ENCODE results near the gene LMAN2. TPM values are rescaled to one million over a fixed set of nuclear protein-coding genes. Genes with fewer than 3 reads are reported as not detected.

LMAN2 gene
- total RNA-seq, 2 experiments from 2014 or later: 116 to 144 TPM

- Histone ChIP-seq H3K4me1 (ENCODE audit: insufficient read depth, low read length, poor library complexity, severe bottlenecking) (peaks cover 54% of the 10 kb centered on the region), H3K27ac (ENCODE audit: low read depth, low read length, poor library complexity, severe bottlenecking) (peak overlapping the region; percentile 65), H3K4me2 (ENCODE audit: low read length) (peak overlapping the region; percentile 95), H3K9me2 (ENCODE audit: insufficient read depth, low read length) (no peaks in the 10 kb centered on the region), H3K79me2 (ENCODE audit: insufficient read depth, low read depth, low read length) (peaks cover 7% of the 10 kb centered on the region; the same call in 1 of the 2 replicates), H4K20me1 (ENCODE audit: insufficient read depth, low read length) (no peaks in the 10 kb centered on the region), H3K9me3 (ENCODE audit: low read length) (peaks cover 8% of the 10 kb centered on the region), H3K4me3 (ENCODE audit: low read depth, low read length, poor library complexity, severe bottlenecking) (peak overlapping the region; percentile 74), H3K36me3 (ENCODE audit: insufficient read depth, low read length) (no peaks in the 10 kb centered on the region; the same call in 1 of the 2 replicates), H2AFZ (ENCODE audit: low read length) (peak overlapping the region; percentile 88; the same call in 1 of the 2 replicates)
- CTCF ChIA-PET (ENCODE audit: unreplicated experiment): interaction anchor here (1.0 kb wide), 2 partner anchors 21 to 74 kb away, joined by 3 read pairs; no protein-coding TSS in a partner anchor
- TF ChIP-seq CTCF (conservative IDR thresholded peaks at IDR 0.05; ENCODE audit: low read length) (no peak), EZH2phosphoT487 (IDR thresholded peaks at IDR 0.05; ENCODE audit: borderline replicate concordance, low read depth, low read length) (no peak)
- intact Hi-C loops (cut with micrococcal nuclease; ENCODE audit: unreplicated experiment): loop anchor here (1.0 kb wide), 1 partner anchor 33 kb away; no protein-coding TSS in a partner anchor
- DNase-seq (ENCODE audit: low spot score): peak; percentile 29
- POLR2A ChIA-PET: interaction anchor here (0.6 to 1.7 kb wide), 9 partner anchors 8 to 241 kb away, joined by 3 to 7 read pairs (median 5); no protein-coding TSS in a partner anchor
- BruUV-seq (replicated peaks): no TSS peak
Measured at GRCh38 chr5:177356746-177357145, 5.3 kb upstream of the LMAN2 start.

GRCh38 chr5:177355868-177356168 is 4.3 kb upstream of the LMAN2 start:
- no peaks in the 10 kb centered on the region; the same call in 1 of the 2 replicates for H3K36me3 ChIP-seq (ENCODE audit: insufficient read depth, low read length)
- no peak for TF ChIP-seq EZH2phosphoT487 (IDR thresholded peaks at IDR 0.05; ENCODE audit: borderline replicate concordance, low read depth, low read length)
- no peak for TF ChIP-seq CTCF (conservative IDR thresholded peaks at IDR 0.05; ENCODE audit: low read length)
- peaks cover 45% of the 10 kb centered on the region for H3K4me1 ChIP-seq (ENCODE audit: insufficient read depth, low read length, poor library complexity, severe bottlenecking)
- no peak overlapping the region for H3K4me2 ChIP-seq (ENCODE audit: low read length)
- no peak overlapping the region for H3K27ac ChIP-seq (ENCODE audit: low read depth, low read length, poor library complexity, severe bottlenecking)
- H3K4me3 ChIP-seq (ENCODE audit: low read depth, low read length, poor library complexity, severe bottlenecking): no peak overlapping the region
- DNase-seq (ENCODE audit: low spot score): no peak
- ChIA-PET POLR2A (interaction anchor here (0.7 to 1.5 kb wide), 6 partner anchors 9 to 90 kb away, joined by 3 to 7 read pairs (median 6); no protein-coding TSS in a partner anchor), CTCF (ENCODE audit: unreplicated experiment) (interaction anchor here (0.6 to 1.0 kb wide), 3 partner anchors 20 to 131 kb away, joined by 3 read pairs; no protein-coding TSS in a partner anchor)
- intact Hi-C loops (cut with micrococcal nuclease; ENCODE audit: unreplicated experiment): no loop called here
- no peak overlapping the region for H2AFZ ChIP-seq (ENCODE audit: low read length)
- peaks cover 8% of the 10 kb centered on the region for H3K9me3 ChIP-seq (ENCODE audit: low read length)
- H3K9me2 ChIP-seq (ENCODE audit: insufficient read depth, low read length): no peaks in the 10 kb centered on the region
- BruUV-seq (replicated peaks): no TSS peak
- no peaks in the 10 kb centered on the region; the same call in 1 of the 2 replicates for H4K20me1 ChIP-seq (ENCODE audit: insufficient read depth, low read length)
- H3K79me2 ChIP-seq (ENCODE audit: insufficient read depth, low read depth, low read length): peaks cover 13% of the 10 kb centered on the region

Data from OCI-LY7 (cell line).